ENCODE data around the gene TTYH1.

The TTYH1 gene

GRCh38 chr19:54477650-54478049 lies 62.4 kb downstream of the TTYH1 start:
- no peak for TF ChIP-seq USF1 (IDR thresholded peaks at IDR 0.05)
- TF ChIP-seq CREB1 (IDR thresholded peaks at IDR 0.05; ENCODE audit: low read depth): no peak
- TF ChIP-seq EP300 (IDR thresholded peaks at IDR 0.05; ENCODE audit: borderline replicate concordance): no peak
- TF ChIP-seq EGR1 (IDR thresholded peaks at IDR 0.05): no peak
- no peak for TF ChIP-seq CEBPB (IDR thresholded peaks at IDR 0.05)
- no peak for TF ChIP-seq MAX (IDR thresholded peaks at IDR 0.05)
- no peak for TF ChIP-seq YY1 (IDR thresholded peaks at IDR 0.05; ENCODE audit: low read depth)
- TF ChIP-seq TAF1 (IDR thresholded peaks at IDR 0.05; ENCODE audit: low read depth): no peak
- TF ChIP-seq FOXM1 (IDR thresholded peaks at IDR 0.05; ENCODE audit: borderline replicate concordance, low read depth): no peak

GRCh38 chr19:54478677-54479266 lies 63.5 kb downstream of the TTYH1 start:
- TF ChIP-seq RAD21 (IDR thresholded peaks at IDR 0.05; ENCODE audit: low read depth): peak; percentile 62
- no peak for TF ChIP-seq EGR1 (IDR thresholded peaks at IDR 0.05)
- TF ChIP-seq TAF1 (IDR thresholded peaks at IDR 0.05; ENCODE audit: low read depth): no peak

GRCh38 chr19:54480051-54480450 lies 64.8 kb downstream of the TTYH1 start:
- no peak for TF ChIP-seq MAX (IDR thresholded peaks at IDR 0.05)

GRCh38 chr19:54481326-54481930 lies 66.2 kb downstream of the TTYH1 start:
- TF ChIP-seq CEBPB (IDR thresholded peaks at IDR 0.05): no peak
- no peak for TF ChIP-seq ZBTB7A (IDR thresholded peaks at IDR 0.05; ENCODE audit: low read depth)
- peak; percentile 64 for TF ChIP-seq RAD21 (IDR thresholded peaks at IDR 0.05; ENCODE audit: low read depth)
- TF ChIP-seq NFIC (IDR thresholded peaks at IDR 0.05): no peak
- no peak for TF ChIP-seq YY1 (IDR thresholded peaks at IDR 0.05; ENCODE audit: low read depth)
- no peak for TF ChIP-seq REST (IDR thresholded peaks at IDR 0.05; ENCODE audit: low read depth)
- no peak for TF ChIP-seq TCF12 (IDR thresholded peaks at IDR 0.05; ENCODE audit: low read depth)

- TF ChIP-seq TEAD4 (IDR thresholded peaks at IDR 0.05) (no peak), CEBPB (IDR thresholded peaks at IDR 0.05) (no peak), NFIC (IDR thresholded peaks at IDR 0.05) (no peak), ZBTB7A (IDR thresholded peaks at IDR 0.05; ENCODE audit: low read depth) (no peak), RAD21 (IDR thresholded peaks at IDR 0.05; ENCODE audit: low read depth) (no peak), USF1 (IDR thresholded peaks at IDR 0.05) (no peak), FOXM1 (IDR thresholded peaks at IDR 0.05; ENCODE audit: borderline replicate concordance, low read depth) (no peak), TAF1 (IDR thresholded peaks at IDR 0.05; ENCODE audit: low read depth) (no peak), TCF12 (IDR thresholded peaks at IDR 0.05; ENCODE audit: low read depth) (no peak), REST (IDR thresholded peaks at IDR 0.05; ENCODE audit: low read depth) (no peak), CREB1 (IDR thresholded peaks at IDR 0.05; ENCODE audit: low read depth) (no peak), MAX (IDR thresholded peaks at IDR 0.05) (no peak), EGR1 (IDR thresholded peaks at IDR 0.05) (no peak), YY1 (IDR thresholded peaks at IDR 0.05; ENCODE audit: low read depth) (no peak), EP300 (IDR thresholded peaks at IDR 0.05; ENCODE audit: borderline replicate concordance) (no peak)
Observed at GRCh38 chr19:54482889-54483288, 67.6 kb downstream of the TTYH1 start.

- TF ChIP-seq NFIC (IDR thresholded peaks at IDR 0.05) (no peak), TCF12 (IDR thresholded peaks at IDR 0.05; ENCODE audit: low read depth) (no peak), ZBTB7A (IDR thresholded peaks at IDR 0.05; ENCODE audit: low read depth) (no peak), EGR1 (IDR thresholded peaks at IDR 0.05) (no peak), CREB1 (IDR thresholded peaks at IDR 0.05; ENCODE audit: low read depth) (no peak), FOXM1 (IDR thresholded peaks at IDR 0.05; ENCODE audit: borderline replicate concordance, low read depth) (no peak), TEAD4 (IDR thresholded peaks at IDR 0.05) (no peak), CEBPB (IDR thresholded peaks at IDR 0.05) (no peak), EP300 (IDR thresholded peaks at IDR 0.05; ENCODE audit: borderline replicate concordance) (no peak), MAX (IDR thresholded peaks at IDR 0.05) (no peak)
Observed at GRCh38 chr19:54484451-54484850, 69.2 kb downstream of the TTYH1 start.

All from Ishikawa (cell line).